ENCODE measurements around the gene ASXL2. TPM values are rescaled to one million over a fixed set of nuclear protein-coding genes. Genes with fewer than 3 reads are reported as not detected.
A peak's percentile ranks its signal among the peaks of the same experiment; 100 is the strongest.
"Not testable (repeated sequence)": the region's sequence is repeated elsewhere in the genome, so short reads cannot be mapped to it uniquely, and the experiment has no call there.

Gene ASXL2
- total RNA-seq, 1 experiment from 2014 or later = 34.0 TPM

DNA sequence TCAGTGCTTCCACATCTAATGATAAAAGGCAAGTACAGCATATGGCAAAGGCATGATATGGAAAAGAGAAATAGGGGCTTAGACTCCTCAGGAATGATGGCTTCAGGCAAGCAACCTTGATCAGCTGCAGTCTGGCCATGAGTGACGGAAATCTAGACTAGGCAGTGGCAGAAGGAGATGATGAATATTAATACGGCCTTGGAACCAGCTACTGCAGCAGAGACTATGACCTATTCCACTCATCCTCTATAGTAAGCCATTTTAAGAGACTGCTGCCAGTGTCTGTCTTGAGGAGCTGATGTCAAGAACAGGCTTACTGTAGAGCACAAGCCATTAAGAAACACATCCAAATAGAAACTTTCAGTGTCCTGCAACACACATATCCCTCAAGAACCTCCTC, 23.7 kb downstream of the ASXL2 start:
- Mint-ChIP-seq H3K27ac (ENCODE audit: low read depth, unreplicated experiment) (no peak overlapping the region), H3K4me1 (ENCODE audit: insufficient read depth, unreplicated experiment) (peaks cover 20% of the 10 kb centered on the region), H3K4me3 (ENCODE audit: unreplicated experiment) (no peak overlapping the region), H3K27me3 (ENCODE audit: insufficient read depth, unreplicated experiment) (no peaks in the 10 kb centered on the region), H3K36me3 (ENCODE audit: insufficient read depth, unreplicated experiment) (peaks cover 16% of the 10 kb centered on the region), H3K9me3 (ENCODE audit: unreplicated experiment) (no peaks in the 10 kb centered on the region)
- ChIA-PET POLR2A (interaction anchor here (3.4 kb wide), 1 partner anchor 24 kb away, joined by 18 read pairs; the partner anchor contains the start of gene ASXL2), CTCF (interaction anchor here (0.6 to 4.4 kb wide), 13 partner anchors 10 to 1233 kb away, joined by 3 to 75 read pairs (median 4); partner anchors contain the start of gene ASXL2)
- TF ChIP-seq CTCF (IDR thresholded peaks at IDR 0.05; ENCODE audit: unreplicated experiment) = no peak
- no TSS peak for BruUV-seq (replicated peaks)
- DNase-seq (ENCODE audit: unreplicated experiment) = no peak
- intact Hi-C loops (cut with micrococcal nuclease) = no loop called here

- Mint-ChIP-seq H3K36me3 (ENCODE audit: insufficient read depth, unreplicated experiment) (peaks cover 12% of the 10 kb centered on the region), H3K27ac (ENCODE audit: low read depth, unreplicated experiment) (no peak overlapping the region), H3K4me3 (ENCODE audit: unreplicated experiment) (no peak overlapping the region), H3K9me3 (ENCODE audit: unreplicated experiment) (no peaks in the 10 kb centered on the region), H3K27me3 (ENCODE audit: insufficient read depth, unreplicated experiment) (no peaks in the 10 kb centered on the region), H3K4me1 (ENCODE audit: insufficient read depth, unreplicated experiment) (peaks cover 20% of the 10 kb centered on the region)
- TF ChIP-seq CTCF (IDR thresholded peaks at IDR 0.05; ENCODE audit: unreplicated experiment) = no peak
- intact Hi-C loops (cut with micrococcal nuclease) = no loop called here
- POLR2A ChIA-PET = interaction anchor here (3.4 kb wide), 1 partner anchor 25 kb away, joined by 18 read pairs; the partner anchor contains the start of gene ASXL2
- BruUV-seq (replicated peaks) = no TSS peak
- CTCF ChIA-PET = interaction anchor here (0.5 to 4.4 kb wide), 19 partner anchors 8 to 291 kb away, joined by 3 to 75 read pairs (median 5); partner anchors contain the start of gene ASXL2
- no peak for DNase-seq (ENCODE audit: unreplicated experiment)
Observed at GRCh38 chr2:25853038-25853638, 25.1 kb downstream of the ASXL2 start.

- ChIA-PET POLR2A (interaction anchor here (0.6 to 1.2 kb wide), 8 partner anchors 13 to 293 kb away, joined by 3 to 7 read pairs (median 4); partner anchors contain the start of gene ASXL2), CTCF (interaction anchor here (0.6 to 4.4 kb wide), 31 partner anchors 10 to 1478 kb away, joined by 3 to 75 read pairs (median 4); partner anchors contain the start of gene ASXL2)
- TF ChIP-seq CTCF (IDR thresholded peaks at IDR 0.05; ENCODE audit: unreplicated experiment) = peak; percentile 68
Observed at GRCh38 chr2:25851740-25852503, 26.4 kb downstream of the ASXL2 start.

DNA sequence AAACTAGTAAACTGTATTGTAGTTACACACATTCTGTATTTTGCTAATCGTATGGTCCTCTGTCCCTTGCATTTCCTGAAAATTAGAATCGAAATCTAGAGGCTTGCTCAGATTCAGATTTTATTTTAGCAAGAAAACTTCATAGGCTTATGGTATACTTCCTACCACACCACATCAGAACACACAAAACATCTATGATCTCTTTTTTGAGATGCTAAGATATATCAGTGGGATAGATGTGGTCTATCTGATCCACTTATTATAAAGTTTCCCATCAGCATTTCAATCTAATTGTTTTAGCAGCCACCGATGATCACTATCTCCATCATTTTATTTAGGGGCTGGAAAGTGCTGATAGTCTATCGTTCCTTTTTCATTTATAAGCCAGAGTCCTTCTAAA, 27.9 kb downstream of the ASXL2 start:
- H3K27me3 Mint-ChIP-seq (ENCODE audit: insufficient read depth, unreplicated experiment); H3K9me3 Mint-ChIP-seq (ENCODE audit: unreplicated experiment); DNase-seq (ENCODE audit: unreplicated experiment); intact Hi-C loops (cut with micrococcal nuclease); H3K27ac Mint-ChIP-seq (ENCODE audit: low read depth, unreplicated experiment); H3K4me3 Mint-ChIP-seq (ENCODE audit: unreplicated experiment); POLR2A ChIA-PET; H3K36me3 Mint-ChIP-seq (ENCODE audit: insufficient read depth, unreplicated experiment); BruUV-seq (replicated peaks): not testable (repeated sequence)
- CTCF ChIA-PET = interaction anchor here (1.9 to 4.3 kb wide), 5 partner anchors 24 to 243 kb away, joined by 9 to 23 read pairs (median 15); partner anchors contain the start of gene ASXL2
- peaks cover 20% of the 10 kb centered on the region for H3K4me1 Mint-ChIP-seq (ENCODE audit: insufficient read depth, unreplicated experiment)

More at GRCh38 chr2:25851740-25852503, 26.4 kb downstream of the ASXL2 start:
- intact Hi-C loops (cut with micrococcal nuclease) = loop anchor here (1.0 kb wide), 3 partner anchors 99 to 293 kb away; no protein-coding TSS in a partner anchor
- Mint-ChIP-seq H3K4me1 (ENCODE audit: insufficient read depth, unreplicated experiment) (peaks cover 20% of the 10 kb centered on the region), H3K27me3 (ENCODE audit: insufficient read depth, unreplicated experiment) (no peaks in the 10 kb centered on the region), H3K36me3 (ENCODE audit: insufficient read depth, unreplicated experiment) (peaks cover 12% of the 10 kb centered on the region), H3K27ac (ENCODE audit: low read depth, unreplicated experiment) (no peak overlapping the region), H3K9me3 (ENCODE audit: unreplicated experiment) (no peaks in the 10 kb centered on the region), H3K4me3 (ENCODE audit: unreplicated experiment) (no peak overlapping the region)
- no TSS peak for BruUV-seq (replicated peaks)
- DNase-seq (ENCODE audit: unreplicated experiment) = peak; percentile 73

DNA sequence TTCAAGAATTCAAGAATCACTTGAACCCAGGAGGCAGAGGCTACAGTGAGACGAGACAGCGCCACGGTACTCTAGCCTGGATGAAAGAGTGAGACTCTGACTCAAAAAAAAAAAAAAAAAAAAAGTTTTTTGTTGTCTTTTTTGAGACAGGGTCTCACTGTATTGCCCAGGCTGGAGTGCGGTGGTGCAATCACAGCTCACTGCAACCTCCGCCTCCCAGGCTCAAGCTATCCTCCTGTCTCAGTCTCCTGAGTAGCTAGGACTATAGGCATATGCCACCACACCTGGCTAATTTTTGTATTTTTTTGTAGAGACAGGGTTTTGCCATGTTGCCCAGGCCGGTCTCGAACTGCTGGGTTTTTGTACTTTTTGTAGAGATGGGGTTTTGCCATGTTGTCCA, 28.9 kb downstream of the ASXL2 start:
- H3K9me3 Mint-ChIP-seq (ENCODE audit: unreplicated experiment); CTCF ChIA-PET; H3K27ac Mint-ChIP-seq (ENCODE audit: low read depth, unreplicated experiment); H3K4me3 Mint-ChIP-seq (ENCODE audit: unreplicated experiment); BruUV-seq (replicated peaks); H3K36me3 Mint-ChIP-seq (ENCODE audit: insufficient read depth, unreplicated experiment); DNase-seq (ENCODE audit: unreplicated experiment); intact Hi-C loops (cut with micrococcal nuclease); H3K27me3 Mint-ChIP-seq (ENCODE audit: insufficient read depth, unreplicated experiment): not testable (repeated sequence)
- peaks cover 20% of the 10 kb centered on the region for H3K4me1 Mint-ChIP-seq (ENCODE audit: insufficient read depth, unreplicated experiment)
- POLR2A ChIA-PET = interaction anchor here (0.6 to 0.9 kb wide), 2 partner anchors 45 to 126 kb away, joined by 3 to 4 read pairs; no protein-coding TSS in a partner anchor
